ENCODE measurements around the gene DMWD.

- TF ChIP-seq CTCF (IDR thresholded peaks at IDR 0.05) (no peak), POLR2A (IDR thresholded peaks at IDR 0.05) (no peak)
Measured at GRCh38 chr19:45812297-45812696, 19.7 kb upstream of the DMWD start.
